Ovary (tissue), 3 donors: Measurements from ENCODE around the gene GRIA4.

Experiments
- CTCF ChIP-seq, 3 donors: fragments of 450-650 bp in 2 of 3; fragments of 200-600 bp in 1 of 3; IDR thresholded peaks; one replicate each; pipeline versions ENCODE4 v1.5.1 to v1.8.0; 2016 to 2022; ENCODE audit warnings: antibody characterized with exemption in 3 of 3, mild to moderate bottlenecking in 1 of 3
- EP300 ChIP-seq: sonication (generic); formaldehyde crosslinking; IDR thresholded peaks from one replicate; pipeline ENCODE4 v1.6.1; 2017; ENCODE audit warnings: antibody characterized with exemption
- POLR2A ChIP-seq: fragments of 450-650 bp; IDR thresholded peaks from one replicate; pipeline ENCODE4 v1.6.1; 2017; ENCODE audit warnings: antibody characterized with exemption, mild to moderate bottlenecking, moderate library complexity
- donor health status: DM: no; HTN: no; CAD: no.

- TF ChIP-seq POLR2A = no peak
- TF ChIP-seq CTCF (IDR thresholded peaks at IDR 0.05) = no peak
- TF ChIP-seq EP300 = no peak
Observed at GRCh38 chr11:105884436-105884835, 274.6 kb downstream of the GRIA4 start.
